NCI-H748 (cell line): Measurements from ENCODE around the gene TMEM132C.
A peak's percentile ranks its signal among the peaks of the same experiment; 100 is the strongest.
"Not testable (repeated sequence)": the region's sequence is repeated elsewhere in the genome, so short reads cannot be mapped to it uniquely, and the experiment has no call there.

Experiments used
- DNase-seq: peaks from one replicate; lab custom pipeline; 2025; ENCODE audit not compliant: unreplicated experiment; lab: John Stamatoyannopoulos, UW

The TMEM132C gene

DNA sequence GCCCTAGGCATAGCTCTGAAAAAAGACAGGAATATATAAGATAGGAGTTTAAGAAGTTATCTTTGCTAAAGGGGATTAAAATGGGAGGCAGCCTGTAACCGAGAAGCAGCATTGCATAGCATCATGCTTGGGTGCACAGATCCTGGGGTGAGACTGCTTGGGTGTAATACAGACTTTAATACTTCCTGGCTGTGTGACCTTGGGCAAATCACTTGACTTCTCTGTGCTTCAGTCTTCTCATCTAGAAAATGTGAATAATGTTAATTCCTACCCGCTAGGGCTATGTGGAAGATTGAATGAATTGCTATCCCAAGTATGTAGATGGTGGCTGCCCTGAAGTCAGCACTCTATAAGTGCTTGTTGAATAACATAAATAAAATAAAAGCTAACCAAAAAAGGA lies 204.5 kb downstream of the TMEM132C start:
- no peak for DNase-seq

DNA sequence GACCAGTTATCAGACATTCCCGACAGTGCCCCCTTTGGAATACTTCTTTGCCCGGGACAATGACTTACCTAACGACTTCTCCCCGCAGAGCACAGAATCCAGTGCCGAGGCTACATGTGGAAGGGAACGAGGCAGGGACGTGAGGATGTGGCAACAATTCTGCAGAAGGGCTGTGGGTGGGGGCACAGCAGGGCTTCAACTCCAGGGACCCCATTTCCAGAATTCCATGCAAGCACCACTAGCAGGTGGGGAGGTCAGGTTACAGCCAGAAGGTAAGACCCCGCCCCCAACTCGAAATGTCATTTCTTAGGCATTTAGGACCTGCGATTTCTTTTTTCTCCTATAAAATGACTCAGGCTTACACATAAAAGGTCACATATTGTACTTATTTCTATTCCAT lies 207.9 kb downstream of the TMEM132C start:
- DNase-seq = no peak

DNA sequence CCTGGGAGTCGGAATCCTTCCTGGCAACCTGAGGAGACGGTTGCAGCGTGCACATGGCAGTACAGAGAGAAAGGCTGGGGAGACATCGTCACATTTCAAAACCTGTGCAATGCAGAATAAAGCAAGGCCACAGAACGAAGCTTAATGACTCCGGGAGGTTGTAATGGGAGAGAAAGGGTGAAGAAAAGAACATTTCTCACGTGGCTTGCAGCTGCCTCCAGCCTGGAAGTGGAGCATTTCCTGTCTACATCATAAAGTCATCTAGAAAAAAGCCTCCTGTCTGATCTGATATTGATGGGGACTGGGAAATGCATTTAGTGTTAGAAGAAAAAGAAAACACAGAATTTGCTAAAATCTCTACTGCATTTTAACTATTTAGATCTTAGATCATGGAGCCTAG lies 209.3 kb downstream of the TMEM132C start:
- no peak for DNase-seq

DNA sequence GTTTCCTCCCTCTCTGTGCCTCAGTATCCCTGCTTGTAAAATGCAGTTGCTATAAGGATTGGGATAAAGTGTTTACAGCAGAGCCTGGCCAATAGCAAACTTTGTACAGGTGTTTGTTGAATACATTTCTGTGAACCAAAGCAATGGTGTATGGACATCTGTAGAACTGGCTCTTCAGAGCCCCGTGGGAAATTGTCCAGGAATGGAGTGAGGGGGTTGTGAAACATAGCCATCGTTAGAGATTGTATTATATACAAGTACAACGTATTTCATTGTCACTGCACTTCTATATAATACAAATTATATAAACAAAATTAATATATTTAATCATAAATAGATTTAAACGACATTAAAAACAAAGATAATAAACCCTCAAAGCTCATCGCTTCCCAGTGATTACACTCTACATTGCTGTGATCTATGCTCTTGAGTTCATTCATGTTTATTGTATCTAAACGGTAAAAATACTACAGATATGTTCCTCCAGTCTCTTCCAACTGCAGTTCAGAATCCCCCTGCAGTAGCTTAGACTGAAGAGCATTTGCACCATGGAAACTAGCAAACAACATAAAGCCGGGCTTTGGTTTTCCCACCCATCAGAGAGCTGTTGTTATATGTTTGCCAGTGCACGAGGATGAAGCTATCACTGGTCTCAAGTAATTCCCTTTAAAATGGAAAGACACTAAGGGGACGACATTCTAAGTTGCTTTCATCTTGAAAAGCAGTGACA lies 216.7 kb downstream of the TMEM132C start:
- no peak for DNase-seq

DNA sequence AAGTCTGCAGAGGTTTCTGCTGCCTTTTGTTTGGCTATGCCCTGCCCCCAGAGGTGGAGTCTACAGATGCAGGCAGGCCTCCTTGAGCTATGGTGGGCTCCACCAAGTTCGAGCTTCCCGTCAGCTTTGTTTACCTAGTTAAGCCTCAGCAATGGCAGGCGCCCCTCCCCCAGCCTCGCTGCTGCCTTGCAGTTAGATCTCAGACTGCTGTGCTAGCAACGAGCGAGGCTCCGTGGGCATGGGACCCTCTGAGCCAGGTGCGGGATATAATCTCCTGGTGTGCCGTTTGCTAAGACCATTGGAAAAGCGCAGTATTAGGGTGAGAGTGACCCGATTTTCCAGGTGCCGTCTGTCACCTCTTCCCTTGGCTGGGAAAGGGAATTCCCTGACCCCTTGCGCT lies 230.4 kb downstream of the TMEM132C start:
- DNase-seq = not testable (repeated sequence)

DNA sequence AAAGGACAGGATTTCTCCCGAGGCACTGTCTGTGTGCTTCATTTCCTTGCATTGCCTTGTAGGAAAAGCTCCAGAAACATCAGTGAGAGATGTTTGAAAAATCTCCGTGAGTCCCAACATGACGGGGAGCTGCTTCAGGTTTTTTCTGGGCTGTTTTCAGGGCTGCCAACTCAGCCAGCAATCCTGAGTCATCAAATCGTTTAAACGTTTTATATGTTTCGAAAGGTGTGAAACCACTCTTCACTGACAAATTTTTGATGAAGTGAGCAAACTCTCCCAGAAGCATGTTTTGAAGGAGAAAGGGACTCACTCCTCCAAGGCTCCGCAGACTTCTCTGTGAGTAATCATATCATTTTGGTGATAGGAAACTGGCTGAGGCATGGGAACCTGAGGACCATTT lies 240.5 kb downstream of the TMEM132C start:
- DNase-seq = no peak

DNA sequence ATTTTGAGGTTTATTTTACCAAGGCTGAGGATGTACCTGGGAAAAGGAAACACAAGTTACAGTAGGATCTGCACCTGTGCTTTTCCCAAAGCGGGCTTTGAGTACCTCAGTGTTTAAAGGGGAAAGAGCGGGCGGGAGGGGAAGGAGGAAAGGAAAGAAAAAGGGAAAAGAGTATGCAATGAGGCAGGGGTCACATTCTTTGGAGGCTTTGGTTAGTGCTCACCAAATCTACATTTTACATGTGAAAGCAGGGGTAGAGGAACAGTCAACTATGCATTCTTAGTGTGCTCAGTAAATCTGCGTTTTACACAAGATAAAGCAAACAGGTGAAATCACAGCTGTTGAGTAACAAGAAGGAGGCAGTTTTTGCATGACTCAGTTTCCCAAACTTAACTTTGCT lies 242.2 kb downstream of the TMEM132C start:
- no peak for DNase-seq

DNA sequence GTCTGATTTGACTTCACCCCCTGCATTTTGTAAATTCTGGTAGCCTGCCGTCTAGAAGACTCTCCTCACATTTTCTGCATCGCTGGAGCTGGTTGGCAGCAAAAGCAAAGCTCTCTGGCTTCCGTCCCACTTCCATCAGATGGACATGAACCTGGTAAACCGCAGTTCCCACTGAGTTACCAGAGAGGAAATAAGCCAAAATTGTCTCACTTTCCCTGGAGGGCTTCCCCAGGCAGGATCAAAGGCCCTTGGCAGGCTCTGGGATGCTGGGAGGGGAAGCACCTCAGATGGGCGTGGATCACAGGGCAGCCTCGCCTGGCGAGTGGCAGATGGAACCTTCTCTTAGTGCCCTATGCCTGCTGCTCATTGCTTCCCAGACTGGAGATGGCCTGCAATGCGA lies 243.5 kb downstream of the TMEM132C start:
- DNase-seq = no peak

DNA sequence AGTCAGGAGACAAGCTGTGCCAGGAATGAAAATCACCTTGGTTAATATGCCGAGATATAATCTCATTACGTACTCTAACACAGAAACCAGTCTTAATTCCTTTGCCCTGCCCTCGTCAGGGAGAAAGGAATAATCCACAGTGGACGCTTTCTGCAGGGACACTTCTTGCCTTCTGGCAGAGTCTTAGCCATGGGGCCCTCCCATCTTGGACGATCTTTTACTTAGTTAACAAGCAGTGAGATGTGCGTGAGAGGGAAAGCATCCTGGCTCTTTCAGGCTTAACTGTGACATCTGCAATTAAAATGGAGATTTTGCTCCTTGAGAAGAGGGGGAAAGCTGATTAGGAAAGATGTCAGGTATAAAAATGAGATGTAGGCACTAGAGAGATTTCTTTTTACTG lies 246.4 kb downstream of the TMEM132C start:
- DNase-seq = no peak

DNA sequence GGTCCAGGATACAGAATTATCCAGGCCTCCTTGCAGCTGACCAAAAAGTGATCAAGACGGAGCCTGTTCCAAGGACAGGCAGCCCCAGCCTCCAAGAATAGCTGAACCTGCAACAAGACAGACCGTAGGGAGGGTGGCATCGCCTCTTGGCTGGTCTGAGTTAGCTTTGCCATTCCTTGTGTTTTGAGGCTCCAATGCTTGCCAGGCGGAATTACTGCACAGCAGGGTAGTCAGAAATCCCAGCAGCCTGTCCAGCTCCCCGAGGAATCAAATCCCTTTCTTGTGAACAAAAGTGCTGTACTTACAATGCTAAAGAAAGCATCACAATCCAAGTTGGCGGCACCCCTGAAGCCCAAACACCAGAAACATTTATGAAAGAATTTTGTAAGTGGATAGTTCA lies 246.9 kb downstream of the TMEM132C start:
- no peak for DNase-seq

DNA sequence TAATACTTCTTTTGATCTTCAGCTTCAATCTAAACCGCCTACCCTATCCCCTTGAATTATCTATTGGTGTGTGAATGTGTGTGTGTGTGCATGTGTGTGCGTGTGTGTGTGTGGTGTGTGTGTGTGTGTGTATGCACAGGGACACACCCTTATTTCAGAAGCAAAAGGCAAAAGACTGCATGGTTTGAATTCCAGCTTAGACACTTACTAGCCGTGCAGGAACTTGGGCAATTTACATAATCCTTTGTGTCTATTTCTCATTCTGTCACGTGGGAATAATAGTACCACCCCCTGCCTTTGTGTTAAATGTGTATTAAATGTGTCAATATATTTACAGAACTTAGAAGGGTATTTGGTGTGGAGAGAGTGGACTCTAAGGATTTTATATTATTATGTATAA lies 251.7 kb downstream of the TMEM132C start:
- peak; percentile 30 for DNase-seq

DNA sequence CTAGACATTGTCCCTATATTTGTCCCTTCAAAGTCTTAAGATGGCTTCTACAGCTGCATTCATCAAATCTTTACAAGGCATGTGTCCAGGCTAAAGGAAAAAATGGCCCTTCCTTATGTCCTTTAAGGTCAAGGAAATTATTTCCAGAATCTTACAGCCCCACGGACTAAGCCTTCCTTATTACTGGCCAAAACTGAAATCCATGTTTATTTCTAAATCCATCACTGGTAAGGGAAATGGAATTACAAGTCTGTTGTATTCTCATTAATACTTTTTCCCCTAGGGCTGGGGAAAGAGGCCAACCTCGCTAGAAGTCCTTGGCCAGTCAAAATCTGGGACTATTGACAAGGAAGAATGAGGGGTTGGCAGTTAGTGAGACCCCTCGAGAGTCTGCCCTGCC lies 252.5 kb downstream of the TMEM132C start:
- DNase-seq = no peak

DNA sequence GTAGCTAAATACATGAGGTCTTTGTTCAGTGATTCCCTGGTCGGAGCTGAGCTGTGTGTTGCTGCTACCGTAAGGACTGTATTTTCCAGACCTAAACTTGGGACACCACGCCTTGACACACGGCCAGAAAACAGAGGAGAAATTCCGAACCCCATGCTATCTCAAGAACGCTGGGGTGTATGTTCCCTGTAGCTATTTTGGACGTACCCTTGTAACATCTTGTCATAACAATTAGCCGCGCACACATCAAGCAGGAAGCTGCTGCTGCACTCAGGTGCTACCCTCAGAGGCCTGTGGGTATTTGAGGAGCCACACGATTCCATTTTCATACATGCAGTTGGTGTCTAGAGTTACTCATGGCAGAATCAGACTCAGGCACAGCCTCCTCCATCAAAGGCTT lies 255.0 kb downstream of the TMEM132C start:
- DNase-seq = no peak

DNA sequence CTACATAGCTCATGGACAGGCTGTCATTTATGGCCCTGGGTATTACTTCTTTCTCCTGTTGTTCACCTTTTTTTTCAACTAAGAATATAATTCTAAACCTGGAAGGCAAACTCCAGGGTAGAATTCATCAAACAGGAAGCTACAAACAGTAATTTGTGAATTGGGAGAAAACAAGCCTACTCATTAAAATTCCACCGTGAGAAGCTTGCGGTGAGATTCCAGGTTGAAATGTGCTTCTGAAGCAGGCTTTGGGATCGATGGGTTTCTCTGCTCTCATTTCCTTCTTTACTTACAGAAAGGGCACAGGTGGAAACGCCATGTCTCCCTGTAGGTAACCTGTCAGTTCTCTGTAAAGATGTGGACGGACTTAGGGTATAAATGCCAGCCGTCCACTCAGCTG lies 257.5 kb downstream of the TMEM132C start:
- peak; percentile 51 for DNase-seq

DNA sequence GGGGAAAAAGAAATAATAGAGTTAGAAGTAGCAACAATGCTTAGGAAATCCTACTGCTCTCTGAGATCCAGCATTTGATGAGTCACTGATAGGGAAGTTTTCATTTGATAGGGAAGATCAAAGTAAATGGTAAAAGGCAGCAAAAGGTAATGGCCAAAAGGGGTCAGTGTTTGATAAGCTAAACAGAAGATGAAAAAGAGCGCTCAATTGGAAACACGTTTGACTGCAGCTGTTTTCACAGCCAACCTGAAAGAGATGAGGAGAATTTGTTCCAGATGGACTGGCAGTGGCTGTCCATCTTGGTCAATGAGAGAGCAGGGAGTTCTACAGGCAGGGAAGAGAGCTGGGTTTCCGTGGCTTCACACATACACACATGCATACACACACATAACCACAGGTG lies 264.2 kb downstream of the TMEM132C start:
- peak; percentile 71 for DNase-seq

DNA sequence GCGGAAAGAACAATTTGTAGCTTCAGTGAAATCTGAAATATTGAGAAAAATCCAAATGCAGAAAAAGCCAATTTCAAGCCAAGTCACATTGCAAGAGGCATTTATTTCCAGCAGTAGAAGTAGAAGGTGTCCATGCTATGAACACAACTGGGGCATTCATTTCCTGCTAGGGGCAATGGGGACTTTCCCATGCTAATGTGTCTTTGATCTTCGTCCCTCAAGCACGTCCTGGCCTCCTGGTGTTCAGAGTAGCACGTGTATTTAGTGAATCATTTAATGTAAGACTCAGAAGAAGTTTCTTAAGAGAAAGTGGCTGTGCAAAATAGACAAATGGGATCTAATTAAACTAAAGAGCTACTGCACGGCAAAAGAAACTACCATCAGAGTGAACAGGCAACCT lies 267.9 kb downstream of the TMEM132C start:
- DNase-seq = no peak

DNA sequence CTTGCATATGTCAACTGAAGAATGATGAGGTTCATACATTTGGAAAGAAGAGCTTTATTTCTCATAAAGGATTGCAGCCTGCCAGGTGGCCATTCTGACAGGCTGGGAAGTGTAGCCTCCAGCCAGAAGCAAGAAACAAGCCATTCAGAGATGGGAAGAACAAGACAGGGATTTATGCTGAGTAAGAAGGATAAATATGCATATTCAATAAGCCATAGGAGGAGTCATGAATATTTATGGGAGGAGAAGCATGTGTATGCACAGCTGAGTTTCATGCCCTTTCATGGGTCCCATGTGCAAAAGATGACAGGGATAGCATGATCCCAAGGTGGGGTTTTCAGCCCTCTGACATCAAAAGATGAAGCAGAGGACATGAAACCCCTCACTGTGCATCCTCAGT lies 269.8 kb downstream of the TMEM132C start:
- no peak for DNase-seq

DNA sequence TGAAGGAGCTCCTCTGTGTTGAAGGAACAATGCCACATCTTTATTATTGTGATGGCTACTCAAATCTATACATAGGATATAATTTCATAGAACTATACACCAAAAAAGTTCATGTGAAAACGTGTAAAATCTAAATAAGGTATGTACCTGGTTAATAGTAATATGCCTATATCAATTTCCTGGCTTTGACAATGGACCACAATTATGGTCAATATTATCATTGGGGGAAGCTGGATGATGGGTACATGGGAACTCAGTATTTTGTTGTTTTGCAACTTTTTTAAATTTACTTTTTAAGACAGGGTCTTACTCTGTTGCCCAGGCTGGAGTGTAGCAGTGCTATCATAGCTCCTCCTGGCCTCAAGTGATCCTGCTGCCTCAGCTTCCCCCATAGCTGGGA lies 270.7 kb downstream of the TMEM132C start:
- no peak for DNase-seq

DNA sequence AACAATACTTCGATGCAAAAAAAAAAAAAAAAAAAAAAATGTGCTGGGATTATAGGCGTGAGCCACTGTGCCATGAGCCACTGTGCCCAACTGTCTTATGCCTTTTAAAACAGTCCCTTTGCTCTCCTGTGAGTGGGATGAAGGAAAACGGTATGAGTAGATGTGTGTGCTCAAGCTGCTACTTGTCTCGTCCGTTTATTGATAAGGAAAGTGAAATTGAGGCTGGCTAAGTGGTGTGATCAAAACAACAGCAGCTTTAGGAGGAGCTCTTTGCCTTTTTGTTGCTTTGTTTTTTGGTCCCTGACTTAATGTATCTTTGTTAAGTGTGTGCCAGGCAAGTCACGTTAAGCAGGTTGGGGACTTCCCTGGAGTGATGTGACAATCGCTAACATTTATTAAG lies 275.9 kb downstream of the TMEM132C start:
- DNase-seq = peak; percentile 51

DNA sequence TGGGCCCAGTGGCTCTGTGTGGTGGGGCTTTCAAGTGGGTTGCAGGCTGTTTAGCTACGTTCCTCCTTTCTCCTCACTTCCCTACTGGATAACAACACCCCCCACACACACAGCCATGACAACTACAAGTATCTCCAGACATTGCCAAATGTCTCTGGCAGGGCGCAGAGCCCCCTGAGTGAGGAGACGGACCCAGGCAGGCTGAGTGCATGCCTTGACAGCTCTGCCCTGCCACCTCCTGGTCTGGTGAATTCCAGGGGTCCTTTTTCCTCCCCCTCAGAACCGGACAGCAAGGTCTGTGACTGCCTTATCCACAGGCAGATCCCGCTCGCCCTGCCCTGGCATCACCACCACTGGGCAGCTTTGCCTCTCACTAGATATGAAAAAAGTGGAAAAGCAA lies 276.5 kb downstream of the TMEM132C start:
- peak; percentile 42 for DNase-seq

DNA sequence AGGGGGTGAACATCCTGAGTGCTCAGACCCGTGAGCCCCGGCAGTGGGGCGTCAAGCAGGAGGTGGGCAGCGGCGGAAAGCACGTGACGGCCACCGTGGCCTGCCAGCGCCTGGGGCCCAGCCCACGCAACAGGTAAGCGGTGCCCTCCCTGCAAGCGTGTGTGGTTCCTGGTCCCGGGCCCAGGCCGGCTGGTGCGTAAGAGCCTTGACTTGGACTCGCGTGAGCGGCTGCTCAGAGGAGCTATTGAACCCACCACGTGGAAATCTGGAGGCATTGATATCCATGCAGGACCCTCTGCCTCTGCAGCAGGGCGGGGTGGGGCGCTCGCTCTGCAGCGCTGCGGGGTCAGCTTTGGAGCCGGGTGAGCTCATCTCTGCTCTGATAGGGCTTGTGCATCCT lies 277.0 kb downstream of the TMEM132C start:
- no peak for DNase-seq

DNA sequence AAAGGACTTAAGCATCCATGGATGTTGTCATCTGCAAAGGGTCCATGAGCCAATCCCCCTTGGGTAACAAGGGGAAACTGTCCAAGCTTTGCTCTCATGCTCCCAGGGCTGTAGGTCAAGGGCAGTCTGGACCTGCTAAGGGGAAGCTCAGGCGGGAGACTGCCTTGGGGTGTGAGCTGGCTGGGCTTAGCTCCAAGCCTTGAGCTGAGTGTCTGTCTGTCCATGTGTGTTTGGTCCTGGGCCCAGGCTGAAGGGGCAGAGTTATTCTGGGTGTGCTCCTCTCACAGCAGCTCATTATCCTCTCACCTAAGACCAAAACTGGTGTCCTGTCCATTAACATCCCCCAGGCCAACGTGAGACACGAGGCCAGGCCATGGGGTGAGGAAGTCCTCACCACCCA lies 282.0 kb downstream of the TMEM132C start:
- DNase-seq = no peak

DNA sequence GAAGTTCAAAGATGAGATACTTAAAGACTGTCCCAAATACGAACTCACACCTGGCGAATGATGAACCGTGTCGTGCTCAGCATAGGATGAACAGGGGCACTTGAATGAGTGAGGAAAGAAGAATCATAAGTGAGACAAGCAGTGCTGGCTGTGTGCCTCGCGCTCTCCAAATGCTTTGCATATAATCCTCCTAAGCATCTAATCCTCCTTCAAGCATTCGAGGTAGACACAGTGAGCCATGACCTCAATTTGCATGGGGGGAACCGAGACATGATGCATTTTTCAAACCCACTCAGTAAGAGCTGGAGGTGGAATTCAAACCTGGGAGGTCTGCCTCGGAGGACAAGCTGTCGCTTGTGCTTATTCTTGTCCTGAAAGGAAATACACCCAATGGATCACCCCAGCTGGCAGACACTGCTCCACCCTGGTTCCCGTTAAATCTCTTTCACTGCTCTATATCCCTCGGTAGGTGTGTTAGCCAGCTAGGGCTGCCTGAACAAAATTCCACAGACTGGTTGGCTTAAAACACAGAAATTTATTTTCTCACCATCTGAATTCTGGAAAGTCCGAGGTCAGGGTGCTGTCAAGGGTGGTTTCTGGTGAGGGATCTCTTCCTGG lies 282.7 kb downstream of the TMEM132C start:
- no peak for DNase-seq
